Measurements from ENCODE around the gene DMXL2.
"Not testable (repeated sequence)": the region's sequence is repeated elsewhere in the genome, so short reads cannot be mapped to it uniquely, and the experiment has no call there.

The DMXL2 gene

GRCh38 chr15:51568939-51569784 lies 53.4 kb downstream of the DMXL2 start:
- not testable (repeated sequence) for FAIRE-seq

- no peak for FAIRE-seq
Measured at GRCh38 chr15:51561271-51561670, 61.3 kb downstream of the DMXL2 start.

GRCh38 chr15:51558876-51559275 lies 63.7 kb downstream of the DMXL2 start:
- no peak for FAIRE-seq

GRCh38 chr15:51558411-51558810 lies 64.2 kb downstream of the DMXL2 start:
- no peak for FAIRE-seq

- no peak for FAIRE-seq
Measured at GRCh38 chr15:51550841-51551240, 71.7 kb downstream of the DMXL2 start.

GRCh38 chr15:51547656-51548055 lies 74.9 kb downstream of the DMXL2 start:
- FAIRE-seq: no peak

- no peak for FAIRE-seq
Measured at GRCh38 chr15:51536965-51537574, 85.5 kb downstream of the DMXL2 start.

GRCh38 chr15:51533672-51534398 lies 88.7 kb downstream of the DMXL2 start:
- FAIRE-seq: no peak

- FAIRE-seq: no peak
Measured at GRCh38 chr15:51526955-51527354, 95.6 kb downstream of the DMXL2 start.

- FAIRE-seq: no peak
Measured at GRCh38 chr15:51524376-51524775, 98.2 kb downstream of the DMXL2 start.

- FAIRE-seq: no peak
Measured at GRCh38 chr15:51516291-51516690, 106.3 kb downstream of the DMXL2 start.

GRCh38 chr15:51505251-51505650 lies 117.3 kb downstream of the DMXL2 start:
- no peak for FAIRE-seq

- no peak for FAIRE-seq
Measured at GRCh38 chr15:51503003-51503402, 119.6 kb downstream of the DMXL2 start.

- FAIRE-seq: no peak
Measured at GRCh38 chr15:51499379-51499976, 123.1 kb downstream of the DMXL2 start.

- FAIRE-seq: no peak
Measured at GRCh38 chr15:51497806-51498205, 124.8 kb downstream of the DMXL2 start.

GRCh38 chr15:51496246-51496645 lies 126.3 kb downstream of the DMXL2 start:
- FAIRE-seq: no peak

- FAIRE-seq: no peak
Measured at GRCh38 chr15:51494411-51495314, 127.9 kb downstream of the DMXL2 start.

- FAIRE-seq: no peak
Measured at GRCh38 chr15:51493892-51494291, 128.7 kb downstream of the DMXL2 start.

GRCh38 chr15:51492528-51492927 lies 130.0 kb downstream of the DMXL2 start:
- FAIRE-seq: no peak

- no peak for FAIRE-seq
Measured at GRCh38 chr15:51491941-51492340, 130.6 kb downstream of the DMXL2 start.

GRCh38 chr15:51484781-51485180 lies 137.8 kb downstream of the DMXL2 start:
- FAIRE-seq: no peak

- FAIRE-seq: no peak
Measured at GRCh38 chr15:51483985-51484384, 138.6 kb downstream of the DMXL2 start.
